T-cell (primary cell): Measurements from ENCODE around the gene TMEM256. TPM values are rescaled to one million over a fixed set of nuclear protein-coding genes. Genes with fewer than 3 reads are reported as not detected.

Experiments
- total RNA-seq, 35 experiments: library from RNA in 6 of 35; stranded (reverse) in 6 of 35; fragments of 120-200 nt in 1 of 35; gene quantifications; one replicate each; pipeline versions ENCODE4 v1.2.1 to v1.2.4 and lab custom pipeline; 2013 to 2026

Gene TMEM256
- total RNA-seq, 5 donors from 2014 or later (not counting 1 experiment from before 2014, with no cell fraction given) = 28.7 to 48.9 (median 45.6) TPM

Other genes with a start within 250 kb of the TMEM256 start
- gene ASGR1, start 224.7 kb downstream of the TMEM256 start, total RNA-seq = 1 to 10 TPM in 2 of 5 donors, under 1 TPM in 3; 0.60 to 1.8 (median 0.82) TPM
- gene DLG4, start 184.3 kb downstream of the TMEM256 start, total RNA-seq = 10 to 100 TPM in 2 of 5 donors, 1 to 10 TPM in 3; 8.1 to 13.6 (median 9.3) TPM
- gene ACADVL, start 184.2 kb downstream of the TMEM256 start, total RNA-seq = 100 to 1,000 TPM; 275 to 424 (median 385) TPM
- gene DVL2, start 169.6 kb downstream of the TMEM256 start, total RNA-seq = 10 to 100 TPM; 48.2 to 76.3 (median 70.4) TPM
- gene PHF23, start 164.6 kb downstream of the TMEM256 start, total RNA-seq = 10 to 100 TPM; 13.3 to 51.6 (median 43.5) TPM
- 100 to 1,000 TPM; 197 to 278 (median 276) TPM for gene GABARAP, start 161.6 kb downstream of the TMEM256 start, total RNA-seq
- 100 to 1,000 TPM; 109 to 131 (median 125) TPM for gene CTDNEP1, start 152.4 kb downstream of the TMEM256 start, total RNA-seq
- gene ELP5, start 151.9 kb downstream of the TMEM256 start, total RNA-seq = 10 to 100 TPM; 29.8 to 35.9 (median 33.3) TPM
- gene CLDN7, start 141.6 kb downstream of the TMEM256 start, total RNA-seq = 1 to 10 TPM; 2.4 to 5.9 (median 2.9) TPM
- gene SLC2A4, start 122.4 kb downstream of the TMEM256 start, total RNA-seq = under 1 TPM in 1 of 5 donors, not detected in 4; 0.06 TPM
- under 1 TPM in 4 of 5 donors, not detected in 1; 0.20 to 0.57 (median 0.45) TPM for gene YBX2, start 109.5 kb downstream of the TMEM256 start, total RNA-seq
- 100 to 1,000 TPM; 286 to 481 (median 306) TPM for gene EIF5A, start 96.5 kb downstream of the TMEM256 start, total RNA-seq
- gene GPS2, start 88.7 kb downstream of the TMEM256 start, total RNA-seq = 100 to 1,000 TPM; 114 to 129 (median 125) TPM
- gene NEURL4, start 74.8 kb downstream of the TMEM256 start, total RNA-seq = 10 to 100 TPM; 49.5 to 90.2 (median 80.0) TPM
- gene ACAP1, start 67.6 kb downstream of the TMEM256 start, total RNA-seq = 100 to 1,000 TPM; 531 to 781 (median 649) TPM
- gene KCTD11, start 51.9 kb downstream of the TMEM256 start, total RNA-seq = 1 to 10 TPM; 2.4 to 7.3 (median 4.8) TPM
- gene TMEM95, start 48.9 kb downstream of the TMEM256 start, total RNA-seq = not detected
- 10 to 100 TPM in 3 of 5 donors, 1 to 10 TPM in 2; 5.7 to 18.3 (median 16.0) TPM for gene TNK1, start 23.0 kb downstream of the TMEM256 start, total RNA-seq
- 100 to 1,000 TPM; 101 to 145 (median 140) TPM for gene PLSCR3, start 9.6 kb downstream of the TMEM256 start, total RNA-seq
- 1 to 10 TPM; 6.8 to 8.9 (median 8.4) TPM for gene NLGN2, start 3.7 kb upstream of the TMEM256 start, total RNA-seq
- gene SPEM1, start 16.2 kb upstream of the TMEM256 start, total RNA-seq = not detected
- not detected for gene SPEM2, start 21.5 kb upstream of the TMEM256 start, total RNA-seq
- not detected for gene SPEM3, start 24.8 kb upstream of the TMEM256 start, total RNA-seq
- gene TMEM102, start 31.3 kb upstream of the TMEM256 start, total RNA-seq = 10 to 100 TPM in 3 of 5 donors, 1 to 10 TPM in 2; 8.8 to 26.9 (median 23.5) TPM
- 1 to 10 TPM; 2.4 to 4.2 (median 3.3) TPM for gene FGF11, start 35.4 kb upstream of the TMEM256 start, total RNA-seq
- 10 to 100 TPM in 3 of 5 donors, 1 to 10 TPM in 2; 6.6 to 12.0 (median 11.0) TPM for gene CHRNB1, start 41.0 kb upstream of the TMEM256 start, total RNA-seq
- gene ZBTB4, start 75.5 kb upstream of the TMEM256 start, total RNA-seq = 10 to 100 TPM; 64.0 to 86.6 (median 82.7) TPM
- gene SLC35G6, start 77.3 kb upstream of the TMEM256 start, total RNA-seq = not detected
- 100 to 1,000 TPM; 198 to 444 (median 212) TPM for gene POLR2A, start 80.3 kb upstream of the TMEM256 start, total RNA-seq
- 10 to 100 TPM; 38.3 to 72.8 (median 61.4) TPM for gene TNFSF12, start 145.0 kb upstream of the TMEM256 start, total RNA-seq
- gene TNFSF13, start 154.7 kb upstream of the TMEM256 start, total RNA-seq = 1 to 10 TPM; 1.3 to 5.6 (median 4.6) TPM
- gene SENP3, start 157.8 kb upstream of the TMEM256 start, total RNA-seq = 10 to 100 TPM; 38.7 to 43.3 (median 42.6) TPM
- gene CD68, start 175.5 kb upstream of the TMEM256 start, total RNA-seq = 1 to 10 TPM in 3 of 5 donors, not detected in 2; 4.4 to 7.0 (median 5.5) TPM
- gene MPDU1, start 179.8 kb upstream of the TMEM256 start, total RNA-seq = 10 to 100 TPM; 27.0 to 31.4 (median 28.6) TPM
- gene SOX15, start 186.0 kb upstream of the TMEM256 start, total RNA-seq = 1 to 10 TPM in 2 of 5 donors, under 1 TPM in 1, not detected in 2; 0.70 to 1.2 (median 1.1) TPM
- gene FXR2, start 210.8 kb upstream of the TMEM256 start, total RNA-seq = 10 to 100 TPM; 25.4 to 44.7 (median 40.5) TPM
- gene SAT2, start 223.7 kb upstream of the TMEM256 start, total RNA-seq = 10 to 100 TPM; 53.2 to 68.8 (median 58.5) TPM
- gene SHBG, start 226.0 kb upstream of the TMEM256 start, total RNA-seq = not detected
- under 1 TPM in 4 of 5 donors, not detected in 1; 0.07 to 0.57 (median 0.43) TPM for gene ATP1B2, start 246.8 kb upstream of the TMEM256 start, total RNA-seq